Activated T-helper 1 cell treated with anti-CD3 and anti-CD28 coated beads, Interleukin-12 subunit alpha, Interleukin-12 subunit beta, Interleukin-2, Interleukin-4 antibody, amounts not matched to agents 30 ng/mL and 10 ng/mL and 1 ng/mL, durations not matched to agents 14 hours and 24 hours and 36 hours (primary cell): Measurements from ENCODE around the gene GRPEL2. TPM values are rescaled to one million over a fixed set of nuclear protein-coding genes. Genes with fewer than 3 reads are reported as not detected.

ENCODE experiments used
- DNase-seq: peaks from one replicate; pipeline ENCODE4 v3.0.0; 2021; ENCODE audit warnings: low spot score
- H3K27ac Mint-ChIP-seq: one replicate; pipeline ENCODE4 v1.8.0; 2021; ENCODE audit warnings: mild to moderate bottlenecking, mixed read lengths
- H3K27me3 Mint-ChIP-seq: one replicate; pipeline ENCODE4 v1.8.0; 2022; ENCODE audit warnings: mild to moderate bottlenecking, moderate library complexity, mixed read lengths; ENCODE audit not compliant: insufficient read depth
- H3K36me3 Mint-ChIP-seq: one replicate; pipeline ENCODE4 v1.8.0; 2021; ENCODE audit warnings: low read depth, mixed read lengths
- H3K4me1 Mint-ChIP-seq: one replicate; pipeline ENCODE4 v1.8.0; 2021; ENCODE audit warnings: low read depth, mixed read lengths
- H3K4me3 Mint-ChIP-seq: one replicate; pipeline ENCODE4 v1.8.0; 2021; ENCODE audit warnings: mild to moderate bottlenecking, moderate library complexity, mixed read lengths
- H3K9me3 Mint-ChIP-seq: one replicate; pipeline ENCODE4 v1.8.0; 2021; ENCODE audit warnings: mixed read lengths
- intact Hi-C: fragments of 100-400 bp; cut with micrococcal nuclease; formaldehyde crosslinking; loops from one replicate; pipeline ENCODE4 v1.15.1; 2024
- total RNA-seq: library from RNA; stranded (reverse); gene quantifications from 2 replicates; pipeline ENCODE4 v1.2.3, GENCODE V29; 2022

Gene GRPEL2
- total RNA-seq, 1 donor from 2014 or later, result 30.4 TPM

GRCh38 chr5:149402291-149402690, 57.0 kb downstream of the GRPEL2 start:
- Mint-ChIP-seq H3K27me3 (no peaks in the 10 kb centered on the region), H3K27ac (no peak overlapping the region), H3K9me3 (no peaks in the 10 kb centered on the region), H3K4me3 (no peak overlapping the region), H3K4me1 (no peaks in the 10 kb centered on the region), H3K36me3 (no peaks in the 10 kb centered on the region)
- intact Hi-C loops, result no loop called here
- no peak for DNase-seq

Other genes with a start within 250 kb of the GRPEL2 start
- not detected in 2 replicates for gene ABLIM3, start 204.0 kb upstream of the GRPEL2 start, total RNA-seq
- gene AFAP1L1, start 73.6 kb upstream of the GRPEL2 start, total RNA-seq, result not detected in 2 replicates
- 21.9 and 23.4 TPM in 2 replicates for gene PCYOX1L, start 12.5 kb downstream of the GRPEL2 start, total RNA-seq
- not detected in 2 replicates for gene IL17B, start 33.8 kb downstream of the GRPEL2 start, total RNA-seq
- 195 and 205 TPM in 2 replicates for gene CSNK1A1, start 205.9 kb downstream of the GRPEL2 start, total RNA-seq
- gene ARHGEF37, start 236.0 kb downstream of the GRPEL2 start, total RNA-seq, result 0.70 and 0.86 TPM in 2 replicates